Astrocyte (in vitro differentiated cells and primary cell): ENCODE data around the gene PTPN14.

Experiments
- EZH2 ChIP-seq: IDR thresholded peaks from 2 replicates; pipeline ENCODE4 v1.6.1; 2012; ENCODE audit warnings: mild to moderate bottlenecking, low read length, inconsistent platforms; ENCODE audit not compliant: insufficient read depth
- TF ChIP-seq, protein P1 (sequence below): IDR thresholded peaks from 2 replicates; pipeline ENCODE4 v1.5.1; 2011; ENCODE audit warnings: low read depth, mild to moderate bottlenecking, inconsistent platforms, low read length, moderate library complexity; ENCODE audit not compliant: insufficient read depth

DNA sequence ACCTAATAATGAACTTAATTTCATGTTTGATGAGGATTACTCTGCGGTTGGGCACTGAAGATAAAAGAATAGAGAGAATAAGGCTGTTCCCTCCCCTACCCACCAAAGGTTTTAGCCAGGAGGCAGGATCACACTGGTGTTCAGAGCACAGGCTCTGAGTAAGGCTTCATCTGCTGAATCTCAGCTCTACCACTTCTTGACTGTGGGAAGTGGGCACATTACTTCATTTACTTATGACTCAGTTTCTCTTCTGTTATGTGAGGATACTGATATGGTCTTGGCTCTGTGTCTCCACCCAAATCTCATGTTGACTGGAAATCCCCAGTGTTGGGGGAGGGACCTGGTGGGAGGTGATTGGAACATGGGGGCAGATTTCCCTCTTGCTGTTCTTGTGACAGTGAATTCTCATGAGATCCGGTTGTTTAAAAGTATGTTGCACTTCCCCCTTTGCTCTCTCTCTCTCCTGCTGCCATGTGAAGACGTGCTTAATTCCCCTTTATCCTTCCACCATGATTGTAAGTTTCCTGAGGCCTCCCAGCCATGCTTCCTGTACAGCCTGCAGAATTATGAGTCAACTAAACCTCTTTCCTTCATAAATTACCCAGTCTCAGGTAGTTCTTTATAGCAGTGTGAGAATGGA, 190.8 kb downstream of the PTPN14 start:
- TF ChIP-seq, protein P1, sequence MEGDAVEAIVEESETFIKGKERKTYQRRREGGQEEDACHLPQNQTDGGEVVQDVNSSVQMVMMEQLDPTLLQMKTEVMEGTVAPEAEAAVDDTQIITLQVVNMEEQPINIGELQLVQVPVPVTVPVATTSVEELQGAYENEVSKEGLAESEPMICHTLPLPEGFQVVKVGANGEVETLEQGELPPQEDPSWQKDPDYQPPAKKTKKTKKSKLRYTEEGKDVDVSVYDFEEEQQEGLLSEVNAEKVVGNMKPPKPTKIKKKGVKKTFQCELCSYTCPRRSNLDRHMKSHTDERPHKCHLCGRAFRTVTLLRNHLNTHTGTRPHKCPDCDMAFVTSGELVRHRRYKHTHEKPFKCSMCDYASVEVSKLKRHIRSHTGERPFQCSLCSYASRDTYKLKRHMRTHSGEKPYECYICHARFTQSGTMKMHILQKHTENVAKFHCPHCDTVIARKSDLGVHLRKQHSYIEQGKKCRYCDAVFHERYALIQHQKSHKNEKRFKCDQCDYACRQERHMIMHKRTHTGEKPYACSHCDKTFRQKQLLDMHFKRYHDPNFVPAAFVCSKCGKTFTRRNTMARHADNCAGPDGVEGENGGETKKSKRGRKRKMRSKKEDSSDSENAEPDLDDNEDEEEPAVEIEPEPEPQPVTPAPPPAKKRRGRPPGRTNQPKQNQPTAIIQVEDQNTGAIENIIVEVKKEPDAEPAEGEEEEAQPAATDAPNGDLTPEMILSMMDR, result no peak
- TF ChIP-seq EZH2, result no peak
